ENCODE data around the gene RNU1-2. TPM values are rescaled to one million over a fixed set of nuclear protein-coding genes. Genes with fewer than 3 reads are reported as not detected.
"Not testable (repeated sequence)": the region's sequence is repeated elsewhere in the genome, so short reads cannot be mapped to it uniquely, and the experiment has no call there.

Gene RNU1-2
- total RNA-seq, 2 donors from 2014 or later, result 1,202 to 2,371 TPM

DNA sequence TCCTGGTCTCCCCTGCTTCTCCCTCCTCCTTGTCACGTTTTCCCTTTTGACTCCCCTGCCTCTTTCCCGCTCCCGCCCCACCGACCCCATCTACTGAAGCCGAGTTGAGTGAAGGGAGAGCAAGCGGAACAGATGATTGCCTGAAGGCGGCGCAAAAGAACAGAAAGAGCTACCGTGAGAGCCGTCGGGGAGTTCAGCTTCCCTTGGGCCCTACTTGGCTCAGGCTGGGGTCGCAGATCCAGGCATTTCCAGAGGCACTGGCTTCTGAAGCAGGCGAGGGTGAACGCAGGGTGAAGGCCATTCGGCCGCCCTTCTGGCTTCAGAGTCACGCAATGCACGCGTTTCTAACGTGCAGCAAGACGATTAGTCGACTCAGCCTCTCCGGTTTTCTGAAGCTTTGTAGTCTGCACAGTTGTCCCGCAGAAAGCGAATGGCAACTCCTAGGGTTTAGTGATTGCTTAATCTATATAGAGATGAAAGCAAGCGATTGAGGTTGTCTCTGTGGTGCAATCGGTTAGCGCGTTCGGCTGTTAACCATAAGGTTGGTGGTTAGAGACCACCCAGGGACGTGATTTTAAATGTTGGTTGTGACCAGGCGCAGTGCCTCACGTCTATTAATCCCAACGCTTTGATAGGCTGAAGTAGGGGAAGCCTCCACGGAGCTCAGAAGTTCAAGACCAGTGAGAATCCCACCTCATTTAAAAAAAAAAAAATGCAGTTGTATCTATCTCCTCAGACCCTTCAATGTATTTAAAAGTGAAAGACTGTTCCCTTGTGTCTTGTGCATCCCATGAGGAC, 20.6 kb upstream of the RNU1-2 start:
- not testable (repeated sequence) for H3K4me1 Mint-ChIP-seq; H3K27ac Mint-ChIP-seq; ATAC-seq (replicated peaks); H3K9me3 Mint-ChIP-seq; H3K36me3 Mint-ChIP-seq (ENCODE audit: low read depth); H3K4me3 Mint-ChIP-seq
- H3K27me3 Mint-ChIP-seq, result peaks cover 39% of the 10 kb centered on the region

DNA sequence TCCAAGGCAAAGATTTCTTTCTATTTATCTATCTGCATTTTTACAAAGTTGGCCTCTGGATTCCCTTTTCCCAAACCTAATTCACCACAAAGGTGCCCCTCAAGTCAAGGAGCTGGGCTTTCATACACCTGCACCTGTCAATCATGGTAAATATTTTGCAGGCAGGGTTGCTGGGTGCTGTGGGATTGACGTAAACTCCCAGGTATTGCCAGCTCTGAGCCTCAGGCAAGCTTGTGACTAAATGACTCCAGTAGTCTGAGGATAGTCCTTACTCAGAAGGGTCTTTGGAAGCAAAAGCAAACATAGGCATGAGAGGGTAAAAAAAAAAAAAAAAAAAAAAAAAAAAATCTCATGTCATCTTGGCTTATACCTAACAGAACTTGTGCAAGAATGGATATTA, 14.0 kb upstream of the RNU1-2 start:
- H3K27ac Mint-ChIP-seq; ATAC-seq (replicated peaks); H3K4me3 Mint-ChIP-seq; H3K4me1 Mint-ChIP-seq; H3K9me3 Mint-ChIP-seq; H3K36me3 Mint-ChIP-seq (ENCODE audit: low read depth): not testable (repeated sequence)
- H3K27me3 Mint-ChIP-seq, result peaks cover 32% of the 10 kb centered on the region

DNA sequence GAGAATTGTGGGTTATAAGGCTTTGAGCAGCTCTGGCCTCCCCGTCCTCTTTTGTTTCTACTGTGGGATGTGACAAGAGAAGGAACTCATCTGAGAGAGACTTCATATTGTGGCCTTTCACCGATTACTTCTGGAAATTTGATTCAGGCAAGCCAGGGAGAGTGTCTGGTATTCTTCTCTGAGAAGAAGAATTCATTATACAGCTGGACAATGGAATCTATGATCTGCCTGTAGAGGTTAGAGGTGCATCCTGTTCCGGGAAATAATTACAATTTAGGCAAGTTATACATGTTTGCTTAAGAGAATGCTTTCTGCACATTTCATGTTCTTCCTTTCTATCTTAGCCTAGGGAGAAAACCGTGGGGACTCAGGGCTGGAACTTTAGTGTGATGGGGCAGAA, 12.8 kb upstream of the RNU1-2 start:
- no peak for ATAC-seq (replicated peaks)
- no peaks in the 10 kb centered on the region for H3K9me3 Mint-ChIP-seq
- no peaks in the 10 kb centered on the region for H3K4me1 Mint-ChIP-seq
- H3K27ac Mint-ChIP-seq, result no peak overlapping the region
- peaks cover 27% of the 10 kb centered on the region for H3K27me3 Mint-ChIP-seq
- no peak overlapping the region for H3K4me3 Mint-ChIP-seq
- no peaks in the 10 kb centered on the region for H3K36me3 Mint-ChIP-seq (ENCODE audit: low read depth)

DNA sequence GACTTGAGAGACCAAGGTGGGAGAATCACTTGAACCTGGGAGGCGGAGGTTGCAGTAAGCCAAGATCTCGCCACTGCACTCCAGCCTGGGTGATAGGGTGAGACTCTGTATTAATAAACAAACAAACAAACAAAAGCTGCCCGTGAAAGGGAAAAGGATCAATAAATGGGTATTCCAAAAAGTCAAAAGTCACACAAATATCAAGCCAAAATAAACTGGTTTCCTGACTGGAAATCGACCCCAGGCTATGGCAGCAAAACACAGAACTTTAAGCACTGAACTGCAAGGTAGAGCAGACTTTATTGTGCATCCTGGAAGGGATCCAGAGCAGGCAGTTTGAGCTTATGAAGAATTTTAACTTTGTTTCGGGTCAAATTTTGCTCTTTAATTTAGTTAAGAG, 11.3 kb upstream of the RNU1-2 start:
- ATAC-seq (replicated peaks); H3K27ac Mint-ChIP-seq; H3K9me3 Mint-ChIP-seq; H3K4me3 Mint-ChIP-seq; H3K36me3 Mint-ChIP-seq (ENCODE audit: low read depth); H3K4me1 Mint-ChIP-seq: not testable (repeated sequence)
- H3K27me3 Mint-ChIP-seq, result peaks cover 27% of the 10 kb centered on the region

DNA sequence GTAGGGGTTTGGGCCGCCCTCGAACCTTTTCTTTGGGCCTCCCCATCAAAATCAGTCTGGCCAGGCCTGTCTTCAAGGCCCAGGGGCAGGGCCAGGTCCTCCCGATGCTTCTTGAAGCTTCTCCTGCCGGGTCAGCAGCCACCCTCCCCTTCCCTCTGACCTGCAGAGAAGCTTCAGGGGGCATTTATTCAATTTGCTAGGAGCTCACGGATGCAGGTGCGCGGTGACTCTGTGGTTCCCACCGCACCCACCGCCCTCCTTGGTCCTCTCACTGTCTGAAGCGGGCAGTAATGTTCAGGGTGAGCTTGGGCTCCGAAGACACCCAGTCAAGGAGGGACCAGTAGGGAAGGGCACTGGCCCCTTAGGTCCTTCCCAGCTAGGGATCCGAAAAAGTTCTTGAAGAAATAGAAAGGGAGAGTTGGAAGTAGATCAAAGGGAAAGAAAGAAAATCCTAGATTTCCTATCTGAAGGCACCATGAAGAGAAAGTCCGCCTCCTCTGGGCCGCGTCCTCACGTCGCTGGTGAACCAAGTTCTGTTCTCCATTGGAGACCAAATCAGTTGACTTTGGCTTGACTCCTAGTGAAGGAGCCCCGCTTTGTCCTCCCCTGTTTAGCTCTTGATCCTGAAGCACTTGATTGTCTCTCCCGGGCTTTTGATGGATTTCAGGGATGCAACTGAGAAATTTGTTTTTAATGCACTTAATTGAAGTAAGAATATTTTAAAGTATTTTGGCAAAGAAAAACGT, 8.7 kb upstream of the RNU1-2 start:
- Mint-ChIP-seq H3K27ac (no peak overlapping the region), H3K4me3 (no peak overlapping the region), H3K9me3 (no peaks in the 10 kb centered on the region), H3K4me1 (peaks cover 5% of the 10 kb centered on the region), H3K36me3 (ENCODE audit: low read depth) (no peaks in the 10 kb centered on the region), H3K27me3 (peaks cover 21% of the 10 kb centered on the region)
- no peak for ATAC-seq (replicated peaks)

DNA sequence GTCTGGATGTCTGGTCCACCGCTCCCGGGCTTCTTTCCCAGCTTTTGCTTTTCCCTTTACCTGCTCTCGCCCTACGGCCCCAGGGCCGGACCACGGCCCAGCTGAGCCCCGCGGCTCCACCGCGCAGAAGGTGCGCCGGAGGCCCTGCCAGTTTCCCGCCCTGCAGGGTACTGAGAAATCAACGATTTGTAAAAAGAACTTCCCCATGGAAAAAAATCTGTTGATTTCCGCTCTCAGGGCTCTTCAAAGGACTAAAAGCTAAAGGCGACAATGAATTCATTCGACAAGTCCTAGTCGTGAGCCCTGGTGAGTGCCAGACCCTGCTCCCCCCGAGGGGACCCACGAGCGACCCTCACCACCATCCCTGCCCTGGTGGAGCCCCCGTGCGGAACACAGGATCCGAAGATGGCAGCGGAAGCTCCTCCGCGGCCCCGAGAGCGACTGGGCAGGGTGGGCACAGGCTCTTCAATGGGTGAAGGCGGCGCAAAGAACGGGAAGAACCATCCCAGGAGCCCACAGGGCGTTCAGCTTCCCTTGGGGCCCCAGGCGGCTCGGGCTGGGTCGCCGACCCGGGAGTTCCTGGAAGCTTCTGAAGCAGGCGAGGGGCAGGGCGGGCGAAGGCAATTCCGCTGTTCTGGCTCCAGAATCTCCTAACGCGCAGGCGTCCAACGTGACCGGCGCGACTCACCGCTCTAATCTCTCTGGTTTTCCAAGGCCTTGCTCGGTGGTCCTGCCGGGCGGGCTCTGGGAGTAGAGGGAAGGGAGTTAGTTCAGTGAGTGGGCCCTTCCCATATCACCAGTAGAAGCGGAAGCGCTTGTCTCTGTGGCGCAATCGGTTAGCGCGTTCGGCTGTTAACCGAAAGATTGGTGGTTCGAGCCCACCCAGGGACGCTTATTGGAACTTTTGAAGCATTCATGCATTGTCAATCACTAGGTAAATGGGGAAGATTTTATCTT, 6.6 kb upstream of the RNU1-2 start:
- peak; percentile 86 for ATAC-seq (replicated peaks)
- H3K27me3 Mint-ChIP-seq, result peaks cover 4% of the 10 kb centered on the region
- H3K4me1 Mint-ChIP-seq, result peaks cover 5% of the 10 kb centered on the region
- no peaks in the 10 kb centered on the region for H3K36me3 Mint-ChIP-seq (ENCODE audit: low read depth)
- peak overlapping the region; percentile 91 for H3K27ac Mint-ChIP-seq
- H3K9me3 Mint-ChIP-seq, result no peaks in the 10 kb centered on the region
- peak overlapping the region; percentile 87 for H3K4me3 Mint-ChIP-seq

DNA sequence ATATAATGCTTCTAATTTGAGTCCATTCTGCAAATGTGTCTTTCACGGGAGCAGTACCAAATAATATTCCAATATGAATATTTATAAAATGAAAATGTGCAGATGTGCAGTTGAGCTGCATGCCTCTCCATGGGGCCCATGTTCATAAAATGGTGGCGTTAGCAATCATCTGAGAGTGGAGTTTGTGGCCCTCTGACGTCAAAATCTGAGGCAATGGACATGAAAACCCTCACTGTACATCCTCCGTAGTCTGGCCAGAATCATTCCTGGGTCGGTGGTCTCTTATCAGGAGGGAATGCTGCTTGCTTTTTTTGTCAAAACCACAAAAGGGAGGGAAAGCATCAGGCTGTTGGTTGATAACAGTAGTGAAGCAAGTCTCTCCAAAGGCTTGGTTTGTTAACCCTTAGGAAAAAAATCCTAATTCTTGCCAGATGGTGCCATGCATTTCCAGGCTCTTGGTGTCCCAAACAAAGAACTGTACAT, 5.2 kb upstream of the RNU1-2 start:
- not testable (repeated sequence) for H3K36me3 Mint-ChIP-seq (ENCODE audit: low read depth); H3K27me3 Mint-ChIP-seq; H3K9me3 Mint-ChIP-seq; ATAC-seq (replicated peaks); H3K27ac Mint-ChIP-seq; H3K4me1 Mint-ChIP-seq
- peak overlapping the region; percentile 87 for H3K4me3 Mint-ChIP-seq

DNA sequence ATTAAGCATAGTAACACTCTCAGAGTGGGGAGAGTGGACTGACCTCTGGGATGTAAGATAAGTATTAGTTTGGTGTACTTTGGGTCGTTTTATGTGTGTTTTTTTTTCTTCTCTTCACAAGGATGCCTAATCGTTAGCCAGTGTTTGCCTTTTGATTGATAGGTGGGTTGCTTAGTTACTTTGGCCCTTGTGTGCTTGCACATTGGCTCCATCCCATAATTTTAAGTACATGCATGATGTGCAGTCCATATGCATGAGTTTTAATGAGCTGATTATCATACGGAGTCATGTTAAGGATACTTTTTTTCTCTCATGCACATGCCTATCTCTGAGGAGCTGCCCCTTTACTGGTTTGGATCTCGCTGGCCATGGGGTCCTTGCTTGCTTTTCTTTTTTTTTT, 4.7 kb upstream of the RNU1-2 start:
- H3K27ac Mint-ChIP-seq; H3K4me3 Mint-ChIP-seq; H3K36me3 Mint-ChIP-seq (ENCODE audit: low read depth); ATAC-seq (replicated peaks); H3K9me3 Mint-ChIP-seq; H3K27me3 Mint-ChIP-seq: not testable (repeated sequence)
- H3K4me1 Mint-ChIP-seq, result peaks cover 12% of the 10 kb centered on the region

DNA sequence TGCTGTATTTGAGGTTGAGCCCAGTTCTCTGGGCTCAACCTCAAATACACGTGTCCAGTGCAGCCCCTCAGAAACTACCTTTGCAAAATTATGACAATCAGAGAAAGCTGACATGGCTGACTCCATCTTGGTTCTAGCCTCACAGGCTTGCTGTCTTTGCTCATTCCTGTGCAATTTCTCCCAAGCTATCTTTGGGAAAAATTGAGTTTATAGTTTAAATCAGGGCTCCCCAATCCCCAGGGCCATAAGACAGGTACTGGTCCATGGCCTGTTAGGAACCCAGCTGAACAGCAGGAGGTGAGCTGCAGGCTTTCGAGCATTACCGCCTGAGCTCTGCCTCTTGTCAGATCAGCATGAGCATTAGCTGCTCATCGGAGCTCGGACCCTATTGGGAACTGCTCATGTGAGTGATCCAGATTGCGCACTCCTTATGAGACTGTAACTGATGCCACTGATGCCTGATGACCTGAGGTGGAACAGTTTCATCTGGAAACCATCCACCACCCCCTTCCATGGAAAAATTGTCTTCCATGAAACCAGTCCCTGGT, 2.7 kb upstream of the RNU1-2 start:
- Mint-ChIP-seq H3K4me1 (peaks cover 23% of the 10 kb centered on the region), H3K36me3 (ENCODE audit: low read depth) (peaks cover 19% of the 10 kb centered on the region)
- H3K9me3 Mint-ChIP-seq; ATAC-seq (replicated peaks); H3K4me3 Mint-ChIP-seq; H3K27me3 Mint-ChIP-seq; H3K27ac Mint-ChIP-seq: not testable (repeated sequence)

DNA sequence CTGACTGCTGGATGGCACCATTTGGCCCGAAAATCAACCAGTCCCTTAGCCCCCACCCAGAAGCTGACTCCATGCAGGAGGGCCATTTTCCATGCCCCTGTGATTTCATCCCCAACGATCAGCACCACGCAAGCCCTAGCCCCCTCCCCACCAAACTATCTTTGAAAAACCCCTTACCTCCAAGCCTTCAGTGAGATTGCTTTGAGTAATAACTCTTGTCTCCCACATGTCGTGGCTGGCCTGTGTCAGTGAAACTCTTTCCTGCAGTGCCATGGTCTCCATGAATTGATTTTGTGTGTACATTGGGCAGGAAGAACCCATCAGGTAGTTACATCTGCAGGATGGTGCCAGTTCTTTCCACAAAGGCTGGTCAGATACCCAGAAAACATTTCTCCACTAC, 2.0 kb upstream of the RNU1-2 start:
- H3K36me3 Mint-ChIP-seq (ENCODE audit: low read depth), result peaks cover 19% of the 10 kb centered on the region
- H3K4me3 Mint-ChIP-seq, result peak overlapping the region; percentile 81
- peaks cover 23% of the 10 kb centered on the region for H3K4me1 Mint-ChIP-seq
- H3K27me3 Mint-ChIP-seq; ATAC-seq (replicated peaks); H3K9me3 Mint-ChIP-seq: not testable (repeated sequence)
- H3K27ac Mint-ChIP-seq, result peak overlapping the region; percentile 100

DNA sequence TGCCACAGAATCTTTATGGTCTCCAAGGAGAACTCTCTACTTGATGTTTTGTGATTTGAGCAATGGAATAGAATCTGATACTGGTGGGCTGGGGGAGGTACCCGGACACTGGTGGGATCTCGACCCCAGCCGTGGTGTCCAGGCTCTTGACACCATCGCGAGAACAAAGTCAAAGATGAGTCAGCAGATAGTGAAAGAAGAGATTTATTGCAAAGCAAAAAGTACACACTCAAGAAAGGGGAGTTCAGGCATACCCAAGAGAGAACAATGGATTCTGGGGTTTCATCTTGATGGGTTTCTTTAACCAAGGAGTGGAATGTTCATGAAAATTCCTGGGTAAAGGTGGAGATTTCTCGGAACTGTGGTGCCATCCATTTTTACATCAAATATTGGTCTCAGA, 1.4 kb upstream of the RNU1-2 start:
- H3K27me3 Mint-ChIP-seq, result not testable (repeated sequence)
- peak overlapping the region; percentile 81 for H3K4me3 Mint-ChIP-seq

DNA sequence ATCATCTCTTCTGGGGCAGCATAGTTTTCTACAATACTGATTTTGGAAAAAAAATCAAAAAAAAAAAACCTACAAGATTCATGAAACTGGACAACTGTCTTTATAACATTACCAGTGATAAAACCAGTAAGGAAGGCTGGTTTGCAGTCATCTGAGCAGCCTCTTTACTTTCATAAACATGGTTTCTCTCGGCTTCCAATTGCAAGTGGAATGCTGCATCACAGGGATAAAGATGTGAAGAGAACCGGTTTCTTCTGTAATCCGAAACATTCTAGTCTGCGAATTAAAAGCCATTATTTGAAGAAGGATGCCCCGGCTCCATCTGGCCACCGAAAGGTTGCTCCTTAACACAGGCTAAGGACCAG, 565 bp upstream of the RNU1-2 start:
- peak overlapping the region; percentile 100 for H3K27ac Mint-ChIP-seq
- not testable (repeated sequence) for H3K9me3 Mint-ChIP-seq; H3K27me3 Mint-ChIP-seq; ATAC-seq (replicated peaks)
- peaks cover 17% of the 10 kb centered on the region for H3K4me1 Mint-ChIP-seq
- peak overlapping the region; percentile 81 for H3K4me3 Mint-ChIP-seq
- peaks cover 19% of the 10 kb centered on the region for H3K36me3 Mint-ChIP-seq (ENCODE audit: low read depth)

More for the DNA sequence above, 1.4 kb upstream of the RNU1-2 start:
- H3K36me3 Mint-ChIP-seq (ENCODE audit: low read depth), result peaks cover 19% of the 10 kb centered on the region
- ATAC-seq (replicated peaks); H3K9me3 Mint-ChIP-seq: not testable (repeated sequence)
- peak overlapping the region; percentile 100 for H3K27ac Mint-ChIP-seq
- H3K4me1 Mint-ChIP-seq, result peaks cover 21% of the 10 kb centered on the region

DNA sequence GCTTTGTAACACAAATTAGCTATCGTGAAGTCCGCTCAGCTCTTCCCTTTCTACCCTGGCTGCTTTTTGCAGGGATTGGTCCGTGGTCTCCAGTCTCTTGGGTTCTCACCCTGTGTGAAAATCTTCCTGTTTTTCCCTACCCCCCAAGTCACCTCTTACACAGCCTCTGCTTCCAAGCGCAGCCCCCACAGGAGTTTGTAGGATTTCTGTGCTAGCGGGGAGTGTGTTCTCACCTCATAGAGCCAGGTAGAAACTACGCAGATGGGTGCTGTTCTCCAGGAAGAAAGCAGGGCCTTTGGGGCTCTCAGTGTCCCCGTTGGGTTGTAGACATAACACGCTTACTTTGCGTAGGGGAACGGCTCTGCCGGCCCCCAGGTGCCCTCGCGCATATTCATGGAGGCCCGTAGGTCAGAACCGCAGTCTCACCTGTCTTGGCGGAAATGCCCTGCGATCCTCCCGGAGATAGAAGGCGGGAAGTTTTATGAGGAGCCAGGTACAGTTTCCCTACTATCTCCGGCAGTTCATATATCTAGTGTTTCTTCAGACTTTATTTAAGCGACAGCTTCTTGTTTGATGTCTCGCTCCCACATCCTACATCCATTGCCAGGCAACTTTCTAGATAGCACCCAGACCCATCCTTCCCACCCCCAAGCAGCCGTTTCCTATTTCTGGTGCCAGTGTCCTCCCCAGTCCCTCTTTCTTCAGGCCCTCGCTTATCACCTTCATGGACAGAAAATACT, 706 bp downstream of the RNU1-2 start:
- Mint-ChIP-seq H3K4me3 (peak overlapping the region; percentile 81), H3K4me1 (peaks cover 25% of the 10 kb centered on the region), H3K27ac (peak overlapping the region; percentile 100), H3K36me3 (ENCODE audit: low read depth) (peaks cover 19% of the 10 kb centered on the region)
- not testable (repeated sequence) for H3K27me3 Mint-ChIP-seq, H3K9me3 Mint-ChIP-seq
- ATAC-seq (replicated peaks), result peak; percentile 3
